Brain microvascular endothelial cell (primary cell): ENCODE measurements around the gene MDM2.

Source experiments
- DNase-seq: peaks from one replicate; pipeline ENCODE4 v3.0.0-alpha.2; 2020
- H3K27ac ChIP-seq: fragments of 250-450 bp; sonication (Bioruptor Pico); 2 replicates; pipeline ENCODE4 v1.5.1; 2020; ENCODE audit warnings: mild to moderate bottlenecking, moderate library complexity
- H3K27me3 ChIP-seq: fragments of 250-450 bp; sonication (Bioruptor Pico); replicated peaks from 2 replicates; pipeline ENCODE4 v1.5.1; 2020; ENCODE audit warnings: mild to moderate bottlenecking
- H3K36me3 ChIP-seq: fragments of 250-450 bp; sonication (Bioruptor Pico); replicated peaks from 2 replicates; pipeline ENCODE4 v1.5.1; 2020; ENCODE audit warnings: mild to moderate bottlenecking
- H3K4me3 ChIP-seq: 2 replicates; pipeline ENCODE4 v1.5.1; 2011; ENCODE audit warnings: low read depth, mild to moderate bottlenecking, control low read depth, low read length, moderate library complexity
- CTCF ChIP-seq: IDR thresholded peaks from 2 replicates; pipeline ENCODE4 v1.5.1; 2011; ENCODE audit warnings: low read depth, mild to moderate bottlenecking, moderate library complexity, low read length, control low read depth, inconsistent platforms; ENCODE audit errors: missing control alignments
- in situ Hi-C: cut with HindIII; loops from 2 replicates; pipeline ENCODE4 v1.10.0; 2017; ENCODE audit warnings: low sequenced_read_pairs, low pct_ligation_motif_present

MDM2 gene

GRCh38 chr12:68853396-68854077 is 45.6 kb downstream of the MDM2 start:
- H3K27ac ChIP-seq: no peak overlapping the region
- no peaks in the 10 kb centered on the region for H3K36me3 ChIP-seq
- H3K4me3 ChIP-seq: no peak overlapping the region
- no peaks in the 10 kb centered on the region for H3K27me3 ChIP-seq
- no peak for DNase-seq
- in situ Hi-C loops: loop anchor here (25.0 kb wide), 2 partner anchors 209 to 409 kb away; no protein-coding TSS in a partner anchor
- no peak for TF ChIP-seq CTCF

- Histone ChIP-seq H3K27me3 (no peaks in the 10 kb centered on the region), H3K27ac (no peak overlapping the region), H3K36me3 (no peaks in the 10 kb centered on the region), H3K4me3 (no peak overlapping the region)
- TF ChIP-seq CTCF: no peak
- no peak for DNase-seq
- in situ Hi-C loops: loop anchor here (25.0 kb wide), 2 partner anchors 208 to 408 kb away; no protein-coding TSS in a partner anchor
Observed at GRCh38 chr12:68854078-68854468, 46.1 kb downstream of the MDM2 start.

- no peak for TF ChIP-seq CTCF
- in situ Hi-C loops: loop anchor here (25.0 kb wide), 2 partner anchors 208 to 408 kb away; no protein-coding TSS in a partner anchor
- H3K27me3 ChIP-seq: no peaks in the 10 kb centered on the region
Observed at GRCh38 chr12:68854554-68854953, 46.6 kb downstream of the MDM2 start.

GRCh38 chr12:68855111-68855510 is 47.1 kb downstream of the MDM2 start:
- TF ChIP-seq CTCF: no peak
- H3K36me3 ChIP-seq: no peaks in the 10 kb centered on the region
- H3K27ac ChIP-seq: no peak overlapping the region
- DNase-seq: no peak
- no peak overlapping the region for H3K4me3 ChIP-seq
- in situ Hi-C loops: loop anchor here (25.0 kb wide), 2 partner anchors 207 to 407 kb away; no protein-coding TSS in a partner anchor
- H3K27me3 ChIP-seq: no peaks in the 10 kb centered on the region

More at GRCh38 chr12:68854554-68854953, 46.6 kb downstream of the MDM2 start:
- no peak for DNase-seq
- H3K4me3 ChIP-seq: no peak overlapping the region
- H3K36me3 ChIP-seq: no peaks in the 10 kb centered on the region
- no peak overlapping the region for H3K27ac ChIP-seq

- DNase-seq: no peak
- Histone ChIP-seq H3K27me3 (no peaks in the 10 kb centered on the region), H3K4me3 (no peak overlapping the region), H3K27ac (no peak overlapping the region), H3K36me3 (no peaks in the 10 kb centered on the region)
- in situ Hi-C loops: loop anchor here (25.0 kb wide), 2 partner anchors 207 to 407 kb away; no protein-coding TSS in a partner anchor
- TF ChIP-seq CTCF: no peak
Observed at GRCh38 chr12:68855771-68856170, 47.8 kb downstream of the MDM2 start.
